Measurements from ENCODE around the gene TLNRD1.
A peak's percentile ranks its signal among the peaks of the same experiment; 100 is the strongest.

The TLNRD1 gene

DNA sequence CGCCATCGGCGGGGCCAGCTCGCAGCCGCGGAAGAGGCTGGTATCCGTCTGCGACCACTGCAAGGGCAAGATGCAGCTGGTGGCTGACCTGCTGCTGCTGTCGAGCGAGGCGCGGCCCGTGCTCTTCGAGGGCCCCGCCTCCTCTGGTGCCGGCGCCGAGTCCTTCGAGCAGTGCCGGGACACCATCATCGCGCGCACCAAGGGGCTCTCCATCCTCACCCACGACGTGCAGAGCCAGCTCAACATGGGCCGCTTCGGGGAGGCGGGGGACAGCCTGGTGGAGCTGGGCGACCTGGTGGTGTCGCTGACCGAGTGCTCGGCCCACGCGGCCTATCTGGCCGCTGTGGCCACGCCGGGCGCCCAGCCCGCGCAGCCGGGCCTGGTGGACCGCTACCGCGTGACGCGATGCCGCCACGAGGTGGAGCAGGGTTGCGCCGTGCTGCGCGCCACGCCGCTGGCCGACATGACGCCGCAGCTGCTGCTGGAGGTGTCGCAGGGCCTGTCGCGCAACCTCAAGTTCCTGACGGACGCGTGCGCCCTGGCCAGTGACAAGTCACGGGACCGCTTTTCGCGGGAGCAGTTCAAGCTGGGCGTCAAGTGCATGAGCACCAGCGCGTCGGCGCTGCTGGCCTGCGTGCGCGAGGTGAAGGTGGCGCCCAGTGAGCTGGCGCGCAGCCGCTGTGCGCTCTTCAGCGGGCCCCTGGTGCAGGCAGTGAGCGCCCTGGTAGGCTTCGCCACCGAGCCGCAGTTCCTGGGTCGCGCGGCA lies 1.8 kb downstream of the TLNRD1 start:
- DNase-seq (ENCODE audit: low read depth) = peak; percentile 39

- no peak for DNase-seq (ENCODE audit: low read depth)
These were observed 2.3 kb downstream of the TLNRD1 start for GRCh38 chr15:81003097-81003350.

DNA sequence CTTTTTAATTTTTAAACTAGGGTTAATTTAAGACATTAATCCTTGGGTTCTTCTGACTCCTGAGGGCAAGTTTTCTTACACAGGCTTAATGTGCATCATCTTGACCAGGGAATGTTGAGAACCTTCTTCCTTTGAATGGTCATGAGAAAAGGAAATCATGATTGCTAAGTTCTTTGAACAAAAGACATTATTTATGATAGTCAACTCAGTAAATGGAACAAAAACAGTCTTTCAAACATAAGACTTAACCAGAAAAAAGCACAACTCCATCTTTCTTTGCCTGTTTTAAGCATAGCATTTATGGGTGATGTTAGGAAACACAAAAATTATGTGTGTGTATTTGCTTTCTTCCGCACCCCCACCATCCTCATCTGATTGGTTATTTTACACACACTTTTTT lies 5.4 kb downstream of the TLNRD1 start:
- no peak for DNase-seq (ENCODE audit: low read depth)

DNA sequence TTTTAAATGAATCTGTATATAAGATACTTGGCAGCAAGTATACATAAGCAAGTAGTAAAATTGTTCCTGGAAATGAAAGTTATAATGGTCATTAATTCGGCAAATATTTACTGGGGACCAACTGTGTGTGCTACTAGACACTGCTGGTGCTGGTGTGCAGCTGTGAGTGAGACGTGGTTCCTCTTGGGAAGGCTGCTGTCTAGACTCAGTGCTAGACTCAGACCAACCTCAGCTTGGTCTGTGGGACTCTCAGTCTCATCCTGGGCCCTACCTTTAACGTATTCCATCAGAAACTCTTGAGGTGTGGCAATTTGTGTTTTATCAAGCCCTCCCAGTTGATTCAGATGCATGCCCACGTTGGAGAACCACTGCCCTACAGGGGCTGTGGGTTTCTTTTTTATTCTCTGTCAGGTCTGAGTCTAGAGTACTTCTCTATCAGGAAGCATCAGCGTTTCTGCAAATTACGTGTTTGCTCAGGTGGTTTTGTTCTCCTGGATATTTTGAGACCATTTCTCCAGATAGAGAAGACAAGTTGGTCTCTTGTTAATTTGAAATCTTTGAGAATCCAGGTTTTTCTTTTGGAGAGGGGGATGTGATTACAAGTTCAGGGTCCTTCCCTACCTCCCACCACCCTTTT lies 6.8 kb downstream of the TLNRD1 start:
- DNase-seq (ENCODE audit: low read depth) = no peak

- DNase-seq (ENCODE audit: low read depth) = no peak
These were observed 7.6 kb downstream of the TLNRD1 start for GRCh38 chr15:81008312-81008711.

- no peak for DNase-seq (ENCODE audit: low read depth)
These were observed 9.4 kb downstream of the TLNRD1 start for GRCh38 chr15:81010086-81010485.

DNA sequence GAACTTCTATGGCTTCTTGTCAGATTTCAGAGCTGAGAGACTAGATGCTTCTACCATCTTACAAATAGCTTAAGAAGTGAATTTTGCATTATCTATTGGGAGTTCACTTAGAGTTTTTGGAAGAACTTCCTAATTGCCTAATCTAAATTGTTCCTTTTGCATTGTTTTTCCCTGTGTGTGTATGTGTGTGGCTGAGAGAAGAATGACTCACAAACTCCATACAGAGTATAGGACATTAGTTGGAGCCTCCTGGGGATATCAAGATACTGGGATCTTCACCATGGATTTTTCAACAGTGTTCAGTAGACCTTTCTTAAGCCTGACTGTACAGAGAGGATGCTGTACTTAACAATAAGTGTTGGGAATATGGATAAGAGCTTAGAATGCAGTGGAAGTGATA lies 10.9 kb downstream of the TLNRD1 start:
- no peak for DNase-seq (ENCODE audit: low read depth)

GRCh38 chr15:81012588-81012987 lies 11.9 kb downstream of the TLNRD1 start:
- no peak for DNase-seq (ENCODE audit: low read depth)

DNA sequence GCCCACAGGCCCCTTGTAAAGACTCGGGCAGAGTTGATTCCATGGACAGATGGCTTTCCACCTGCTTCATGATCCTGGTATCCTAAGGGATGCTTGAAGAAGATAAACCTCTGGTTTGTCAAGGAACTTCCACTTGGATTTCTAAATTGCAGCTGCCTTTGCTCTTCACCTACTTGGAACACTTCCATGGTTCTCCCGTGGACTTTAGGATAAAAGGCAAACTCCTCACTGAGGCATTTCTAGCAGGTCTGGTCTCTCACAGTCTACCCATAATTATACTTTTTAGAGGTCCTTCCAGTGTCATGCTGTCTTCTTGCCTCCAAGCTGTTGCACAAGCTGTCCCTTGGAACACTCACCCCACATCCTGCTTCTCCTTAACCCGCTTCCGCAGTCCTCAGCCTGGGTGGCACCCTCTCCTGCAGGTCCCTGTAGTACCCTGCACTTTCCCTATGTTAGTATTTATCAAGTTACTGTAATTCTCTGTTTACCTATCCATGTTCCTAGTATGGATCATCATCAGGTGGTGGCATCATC lies 12.7 kb downstream of the TLNRD1 start:
- DNase-seq (ENCODE audit: low read depth) = no peak

DNA sequence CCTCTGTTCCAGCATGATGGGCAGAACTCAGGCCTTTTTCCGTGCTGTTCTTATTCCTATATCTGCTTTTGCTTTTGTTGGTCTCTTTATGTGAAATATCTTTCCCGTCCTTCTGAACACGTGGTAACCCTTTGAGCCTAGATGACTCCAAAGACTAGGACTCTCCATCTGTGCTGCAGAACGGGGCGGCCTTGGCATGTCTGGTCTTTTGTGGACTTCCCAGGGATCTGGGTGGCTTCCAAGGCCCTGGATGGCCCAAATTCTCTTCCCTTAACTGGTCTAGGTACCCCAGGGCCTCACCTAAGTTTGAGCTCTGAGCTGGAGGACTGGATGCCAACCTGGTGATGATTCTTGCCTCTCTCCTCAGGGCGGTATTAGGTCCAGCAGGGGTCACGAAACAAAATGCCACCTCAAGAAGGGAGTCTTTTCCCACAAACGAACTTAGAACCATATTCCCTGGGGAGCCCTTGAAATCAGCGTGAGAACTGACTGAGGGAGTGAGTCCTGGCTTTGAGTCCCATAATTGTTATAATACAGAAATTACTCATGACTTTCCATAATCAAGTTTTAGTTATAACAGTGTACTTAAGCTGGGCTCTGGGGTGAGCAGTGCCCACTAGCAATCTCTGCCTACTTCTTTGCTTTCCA lies 13.8 kb downstream of the TLNRD1 start:
- no peak for DNase-seq (ENCODE audit: low read depth)

DNA sequence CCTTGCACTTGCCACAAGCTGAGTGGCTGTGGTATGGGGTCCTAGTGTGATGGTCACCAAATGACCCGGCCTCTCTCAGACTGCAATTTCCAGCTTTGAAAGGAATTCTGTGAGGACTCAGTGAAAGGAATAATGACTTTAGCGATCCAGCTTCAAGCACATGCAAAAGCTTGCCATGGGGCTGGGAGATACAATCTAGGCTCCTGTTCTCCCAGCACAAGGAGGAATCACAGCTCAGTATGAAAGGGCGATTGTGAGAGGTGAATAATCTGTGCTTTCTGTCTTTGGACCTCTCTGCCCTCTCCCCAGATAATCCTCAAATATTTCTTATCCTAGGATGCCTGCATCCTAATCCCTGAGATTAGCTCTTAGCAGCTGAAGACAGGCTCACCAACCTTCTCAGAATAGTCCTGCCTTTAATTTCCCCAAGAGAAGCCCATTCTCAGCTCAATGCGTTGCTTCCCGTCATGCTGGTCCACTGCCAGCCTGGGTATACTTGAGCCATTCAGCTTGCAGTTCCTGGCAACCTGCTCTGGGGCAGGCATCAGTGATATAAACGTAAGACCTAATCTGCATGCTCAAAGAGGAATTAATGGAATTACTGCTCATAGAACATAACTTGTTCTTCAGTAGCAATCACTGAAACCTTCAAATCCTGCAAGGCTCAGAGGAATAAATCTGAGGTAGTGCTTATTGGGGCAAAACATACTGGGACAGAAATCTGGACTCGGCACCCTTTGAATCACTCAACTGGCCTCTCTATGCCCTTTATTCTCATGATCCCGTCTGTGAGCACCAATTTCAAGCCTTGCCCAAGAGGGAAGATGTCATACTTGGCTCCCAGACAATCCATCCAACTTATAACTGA lies 15.1 kb downstream of the TLNRD1 start:
- no peak for DNase-seq (ENCODE audit: low read depth)

GRCh38 chr15:81016489-81017068 lies 15.9 kb downstream of the TLNRD1 start:
- no peak for DNase-seq (ENCODE audit: low read depth)

GRCh38 chr15:81018197-81018596 lies 17.5 kb downstream of the TLNRD1 start:
- no peak for DNase-seq (ENCODE audit: low read depth)

- DNase-seq (ENCODE audit: low read depth) = no peak
These were observed 20.6 kb downstream of the TLNRD1 start for GRCh38 chr15:81021321-81021720.

- peak; percentile 62 for DNase-seq (ENCODE audit: low read depth)
These were observed 23.0 kb downstream of the TLNRD1 start for GRCh38 chr15:81023483-81024264.

DNA sequence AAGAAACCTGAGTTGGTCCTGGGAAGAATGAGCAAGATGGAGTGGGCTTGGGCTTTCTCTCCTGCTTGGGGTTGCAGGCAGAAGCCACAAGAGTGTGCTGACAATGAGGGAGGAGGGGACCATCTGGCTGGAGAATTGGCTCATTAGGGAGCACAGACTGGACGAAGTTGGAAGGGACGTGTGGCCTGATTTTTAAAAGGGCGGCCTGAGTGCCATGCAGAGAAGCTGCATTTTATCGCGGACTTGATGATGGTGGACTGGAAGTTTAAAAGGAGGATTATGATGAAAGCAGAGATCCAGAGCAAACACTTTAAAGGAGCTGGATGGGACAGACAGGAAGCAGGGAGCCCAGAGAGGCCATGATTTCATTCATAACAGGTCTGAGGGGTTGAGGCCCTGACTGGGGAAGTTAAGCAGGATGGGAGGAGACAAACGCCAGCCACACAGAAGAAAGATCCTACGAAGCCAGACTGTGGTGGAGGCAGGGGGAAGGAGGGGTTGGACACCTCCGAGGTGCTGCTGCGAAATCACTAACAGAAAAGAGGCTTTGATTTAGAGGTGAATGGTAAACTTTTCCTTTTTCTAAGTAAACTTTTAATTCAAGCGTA lies 23.6 kb downstream of the TLNRD1 start:
- no peak for DNase-seq (ENCODE audit: low read depth)

GRCh38 chr15:81024936-81025335 lies 24.2 kb downstream of the TLNRD1 start:
- no peak for DNase-seq (ENCODE audit: low read depth)

GRCh38 chr15:81025721-81026370 lies 25.1 kb downstream of the TLNRD1 start:
- DNase-seq (ENCODE audit: low read depth) = no peak

GRCh38 chr15:81026836-81027599 lies 26.3 kb downstream of the TLNRD1 start:
- DNase-seq (ENCODE audit: low read depth) = no peak

Measured in iris pigment epithelial cell (primary cell).